ENCODE data around the gene OSTF1. TPM values are rescaled to one million over a fixed set of nuclear protein-coding genes. Genes with fewer than 3 reads are reported as not detected.

The OSTF1 gene
- total RNA-seq, 6 experiments from 2014 or later: 19.7 to 34.6 (median 24.7) TPM

DNA sequence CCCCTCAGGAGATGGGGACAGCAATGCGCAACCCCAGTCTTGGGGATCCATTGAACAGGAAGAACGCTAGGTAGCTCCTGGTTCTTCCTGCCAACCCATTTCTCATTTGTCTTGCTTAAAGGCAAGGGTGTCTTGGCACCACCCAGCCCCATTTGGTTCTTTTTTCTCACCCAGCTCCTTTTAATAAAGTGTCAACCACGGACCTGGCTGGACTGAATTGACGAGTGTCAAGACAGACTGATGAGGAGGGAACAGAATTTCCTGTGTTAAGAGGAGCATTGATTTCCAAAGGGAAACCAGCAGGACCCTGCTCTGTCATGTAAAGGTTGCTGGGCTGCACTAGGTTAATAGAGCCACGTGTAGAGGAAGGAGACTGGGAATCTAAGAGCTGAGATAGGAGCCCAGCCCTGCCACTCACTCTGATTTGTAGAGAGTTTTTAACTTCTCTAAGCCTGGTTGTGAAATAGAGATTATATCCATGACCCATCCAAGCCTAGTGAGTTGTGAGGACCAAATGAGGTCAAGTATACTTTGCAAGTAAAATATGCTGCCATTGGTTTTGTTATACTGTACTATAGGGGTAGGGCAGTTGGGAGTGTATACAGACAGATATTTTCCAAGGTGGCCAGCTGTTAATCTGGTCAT is 33.7 kb downstream of the OSTF1 start:
- Histone ChIP-seq H3K36me3 (no peaks in the 10 kb centered on the region), H3K4me3 (no peak overlapping the region), H3K27ac (no peak overlapping the region), H3K4me1 (no peaks in the 10 kb centered on the region), H3K9me3 (no peaks in the 10 kb centered on the region), H3K27me3 (no peaks in the 10 kb centered on the region)
- ATAC-seq: no peak
- WGBS (ENCODE audit: insufficient coverage, low coverage, low lambda C conversion rate, missing lambda C conversion rate): 69% methylated on average over 5 of the region's 5 CpGs
- intact Hi-C loops (cut with DNase I): no loop called here
- no peak for TF ChIP-seq POLR2A (IDR thresholded peaks at IDR 0.05)
- TF ChIP-seq, protein P1, sequence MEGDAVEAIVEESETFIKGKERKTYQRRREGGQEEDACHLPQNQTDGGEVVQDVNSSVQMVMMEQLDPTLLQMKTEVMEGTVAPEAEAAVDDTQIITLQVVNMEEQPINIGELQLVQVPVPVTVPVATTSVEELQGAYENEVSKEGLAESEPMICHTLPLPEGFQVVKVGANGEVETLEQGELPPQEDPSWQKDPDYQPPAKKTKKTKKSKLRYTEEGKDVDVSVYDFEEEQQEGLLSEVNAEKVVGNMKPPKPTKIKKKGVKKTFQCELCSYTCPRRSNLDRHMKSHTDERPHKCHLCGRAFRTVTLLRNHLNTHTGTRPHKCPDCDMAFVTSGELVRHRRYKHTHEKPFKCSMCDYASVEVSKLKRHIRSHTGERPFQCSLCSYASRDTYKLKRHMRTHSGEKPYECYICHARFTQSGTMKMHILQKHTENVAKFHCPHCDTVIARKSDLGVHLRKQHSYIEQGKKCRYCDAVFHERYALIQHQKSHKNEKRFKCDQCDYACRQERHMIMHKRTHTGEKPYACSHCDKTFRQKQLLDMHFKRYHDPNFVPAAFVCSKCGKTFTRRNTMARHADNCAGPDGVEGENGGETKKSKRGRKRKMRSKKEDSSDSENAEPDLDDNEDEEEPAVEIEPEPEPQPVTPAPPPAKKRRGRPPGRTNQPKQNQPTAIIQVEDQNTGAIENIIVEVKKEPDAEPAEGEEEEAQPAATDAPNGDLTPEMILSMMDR (IDR thresholded peaks at IDR 0.05): no peak
- no peak for DNase-seq

DNA sequence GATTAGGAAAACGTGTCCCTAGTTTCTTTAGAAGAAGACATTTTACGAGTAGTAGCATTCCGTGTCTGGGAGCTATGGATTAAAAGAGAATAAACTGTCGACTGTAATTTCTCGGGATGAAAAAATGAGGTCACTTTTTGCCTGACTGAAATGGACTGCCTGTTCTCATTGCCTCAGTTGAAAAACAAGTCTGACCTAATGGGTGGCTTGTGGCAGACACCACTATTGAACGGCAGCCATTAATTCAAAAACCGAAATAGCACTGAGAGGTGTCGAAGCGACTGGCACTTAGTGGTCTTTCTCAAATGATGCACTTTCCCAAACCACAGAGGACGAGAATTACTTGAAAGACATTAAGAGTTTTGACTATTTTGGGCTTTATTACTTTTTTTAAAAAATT is 35.4 kb downstream of the OSTF1 start:
- H3K9me3 ChIP-seq: no peaks in the 10 kb centered on the region
- DNase-seq (no peak), ATAC-seq (no peak)
- no peaks in the 10 kb centered on the region for H3K4me1 ChIP-seq
- H3K27me3 ChIP-seq: no peaks in the 10 kb centered on the region
- H3K4me3 ChIP-seq: no peak overlapping the region
- intact Hi-C loops (cut with DNase I): no loop called here
- no peaks in the 10 kb centered on the region for H3K36me3 ChIP-seq
- H3K27ac ChIP-seq: no peak overlapping the region
- 79% methylated on average over 10 of the region's 10 CpGs for WGBS (ENCODE audit: insufficient coverage, low coverage, low lambda C conversion rate, missing lambda C conversion rate)
- TF ChIP-seq POLR2A (IDR thresholded peaks at IDR 0.05): no peak
- TF ChIP-seq, protein P1 (IDR thresholded peaks at IDR 0.05): no peak

DNA sequence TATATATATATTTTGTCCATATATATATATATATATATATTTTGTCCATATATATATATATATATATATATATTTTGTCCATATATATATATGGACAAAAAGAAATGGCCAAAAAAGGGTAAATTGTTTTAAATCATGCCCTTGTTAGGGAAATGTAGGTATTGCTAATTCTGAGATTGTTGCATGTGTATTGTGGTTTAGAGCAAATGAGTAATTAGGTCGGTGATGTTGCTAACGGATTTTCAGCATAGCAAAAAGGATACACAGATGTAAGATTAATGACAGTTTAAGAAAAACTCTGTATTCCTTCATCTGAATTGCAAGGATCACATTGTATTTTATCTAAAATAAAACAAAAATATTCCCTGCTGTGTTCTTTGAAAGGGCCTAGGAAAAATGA is 40.2 kb downstream of the OSTF1 start:
- ATAC-seq (no peak), DNase-seq (no peak)
- TF ChIP-seq, protein P1 (IDR thresholded peaks at IDR 0.05): no peak
- TF ChIP-seq POLR2A (IDR thresholded peaks at IDR 0.05): no peak
- Histone ChIP-seq H3K4me1 (no peaks in the 10 kb centered on the region), H3K9me3 (no peaks in the 10 kb centered on the region), H3K27me3 (no peaks in the 10 kb centered on the region), H3K36me3 (peaks cover 0 to 24% (median 2%) of the 10 kb centered on the region in 4 donors), H3K4me3 (no peak overlapping the region), H3K27ac (no peak overlapping the region)
- WGBS (ENCODE audit: insufficient coverage, low coverage, low lambda C conversion rate, missing lambda C conversion rate): 89% methylated on average over 2 of the region's 2 CpGs
- intact Hi-C loops (cut with DNase I): no loop called here

DNA sequence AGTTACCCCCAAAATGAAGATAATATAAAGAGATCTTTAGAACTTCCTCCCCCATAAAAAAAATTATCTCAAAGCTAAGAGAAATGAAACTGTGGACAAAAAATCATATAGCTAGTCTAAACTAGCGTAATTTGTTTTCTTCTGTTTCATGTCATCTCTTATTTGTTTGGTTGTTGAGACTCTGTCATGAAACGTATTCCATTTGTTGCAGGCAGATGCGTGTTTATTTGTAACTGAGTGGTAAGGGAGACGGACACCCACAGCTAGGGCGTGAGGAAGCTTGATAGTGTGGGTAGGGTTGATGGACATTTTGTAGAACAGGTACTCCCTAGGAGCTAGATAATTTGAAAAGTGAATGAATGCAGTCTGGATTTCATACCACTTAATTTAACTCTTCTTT is 41.9 kb downstream of the OSTF1 start:
- no peaks in the 10 kb centered on the region for H3K4me1 ChIP-seq
- WGBS (ENCODE audit: insufficient coverage, low coverage, low lambda C conversion rate, missing lambda C conversion rate): 96% methylated on average over 5 of the region's 5 CpGs
- H3K36me3 ChIP-seq: peaks cover 0 to 38% (median 3%) of the 10 kb centered on the region in 4 donors
- H3K4me3 ChIP-seq: no peak overlapping the region
- no peak overlapping the region for H3K27ac ChIP-seq
- TF ChIP-seq, protein P1 (IDR thresholded peaks at IDR 0.05): no peak
- no peak for TF ChIP-seq POLR2A (IDR thresholded peaks at IDR 0.05)
- ATAC-seq (no peak), DNase-seq (no peak)
- intact Hi-C loops (cut with DNase I): no loop called here
- no peaks in the 10 kb centered on the region for H3K27me3 ChIP-seq
- no peaks in the 10 kb centered on the region for H3K9me3 ChIP-seq
